ENCODE measurements around the gene DTNBP1.

The DTNBP1 gene

GRCh38 chr6:15531973-15532372 is 130.9 kb downstream of the DTNBP1 start:
- TF ChIP-seq CTCF (IDR thresholded peaks at IDR 0.05; ENCODE audit: low read length, missing control alignments), result no peak

GRCh38 chr6:15530411-15530810 is 132.4 kb downstream of the DTNBP1 start:
- TF ChIP-seq CTCF (IDR thresholded peaks at IDR 0.05; ENCODE audit: low read length, missing control alignments), result no peak
- H3K4me3 ChIP-seq (replicated peaks; ENCODE audit: low read depth, low read length), result no peak overlapping the region
- DNase-seq (ENCODE audit: low read depth), result no peak

More at GRCh38 chr6:15531973-15532372, 130.9 kb downstream of the DTNBP1 start:
- no peak for DNase-seq (ENCODE audit: low read depth)
- H3K4me3 ChIP-seq (replicated peaks; ENCODE audit: low read depth, low read length), result no peak overlapping the region

- no peak overlapping the region for H3K4me3 ChIP-seq (replicated peaks; ENCODE audit: low read depth, low read length)
- TF ChIP-seq CTCF (IDR thresholded peaks at IDR 0.05; ENCODE audit: low read length, missing control alignments), result no peak
- no peak for DNase-seq (ENCODE audit: low read depth)
Measured at GRCh38 chr6:15528870-15529269, 134.0 kb downstream of the DTNBP1 start.

GRCh38 chr6:15527838-15528617 is 134.8 kb downstream of the DTNBP1 start:
- DNase-seq (ENCODE audit: low read depth), result no peak
- H3K4me3 ChIP-seq (replicated peaks; ENCODE audit: low read depth, low read length), result no peak overlapping the region
- no peak for TF ChIP-seq CTCF (IDR thresholded peaks at IDR 0.05; ENCODE audit: low read length, missing control alignments)

GRCh38 chr6:15526212-15526701 is 136.6 kb downstream of the DTNBP1 start:
- DNase-seq (ENCODE audit: low read depth), result no peak
- H3K4me3 ChIP-seq (replicated peaks; ENCODE audit: low read depth, low read length), result no peak overlapping the region
- no peak for TF ChIP-seq CTCF (IDR thresholded peaks at IDR 0.05; ENCODE audit: low read length, missing control alignments)

GRCh38 chr6:15524861-15525401 is 137.9 kb downstream of the DTNBP1 start:
- H3K4me3 ChIP-seq (replicated peaks; ENCODE audit: low read depth, low read length), result no peak overlapping the region
- TF ChIP-seq CTCF (IDR thresholded peaks at IDR 0.05; ENCODE audit: low read length, missing control alignments), result no peak
- DNase-seq (ENCODE audit: low read depth), result no peak

All from fibroblast of pulmonary artery (primary cell).